GM21619 (cell line): ENCODE results near the gene SLC4A9.
"Not testable (repeated sequence)": the region's sequence is repeated elsewhere in the genome, so short reads cannot be mapped to it uniquely, and the experiment has no call there.

Experiments used
- ATAC-seq: cut with Tn5 transposase; IDR thresholded peaks from one replicate; pipeline ENCODE4 v1.9.1; 2021; ENCODE audit not compliant: unreplicated experiment

The SLC4A9 gene

DNA sequence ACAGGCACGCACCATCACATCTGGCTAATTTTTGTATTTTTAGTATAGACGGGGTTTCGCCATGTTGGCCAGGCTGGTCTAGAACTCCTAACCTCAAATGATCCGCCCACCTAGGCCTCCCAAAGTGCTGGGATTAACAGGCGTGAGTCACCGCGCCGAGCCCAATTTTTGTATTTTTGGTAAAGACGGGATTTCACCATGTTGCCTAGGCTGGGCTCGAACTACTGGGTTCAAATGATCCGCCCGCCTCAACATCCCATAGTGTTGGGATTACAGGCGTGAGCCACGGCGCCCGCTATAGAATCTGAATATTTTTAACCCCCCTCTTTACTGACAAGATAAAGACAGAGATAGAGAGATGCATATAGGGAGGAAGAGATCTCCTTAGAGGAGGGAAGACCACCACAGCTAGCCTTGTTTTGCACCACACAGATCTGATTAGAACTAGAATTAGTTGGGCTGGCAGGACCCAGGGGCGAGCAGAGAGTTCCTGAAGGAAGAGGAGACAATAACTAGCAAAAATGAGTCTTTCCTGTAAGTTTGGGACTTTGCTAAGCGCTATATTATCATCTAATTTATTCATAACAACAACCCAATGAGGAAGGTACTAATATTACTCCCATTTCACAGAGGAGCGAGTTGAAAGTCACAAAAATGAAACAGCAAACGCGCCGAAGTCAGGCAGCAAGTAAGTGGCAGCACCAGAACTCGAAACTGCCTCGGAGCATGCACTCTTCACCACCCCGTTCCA is 40.2 kb downstream of the SLC4A9 start:
- ATAC-seq, result no peak

DNA sequence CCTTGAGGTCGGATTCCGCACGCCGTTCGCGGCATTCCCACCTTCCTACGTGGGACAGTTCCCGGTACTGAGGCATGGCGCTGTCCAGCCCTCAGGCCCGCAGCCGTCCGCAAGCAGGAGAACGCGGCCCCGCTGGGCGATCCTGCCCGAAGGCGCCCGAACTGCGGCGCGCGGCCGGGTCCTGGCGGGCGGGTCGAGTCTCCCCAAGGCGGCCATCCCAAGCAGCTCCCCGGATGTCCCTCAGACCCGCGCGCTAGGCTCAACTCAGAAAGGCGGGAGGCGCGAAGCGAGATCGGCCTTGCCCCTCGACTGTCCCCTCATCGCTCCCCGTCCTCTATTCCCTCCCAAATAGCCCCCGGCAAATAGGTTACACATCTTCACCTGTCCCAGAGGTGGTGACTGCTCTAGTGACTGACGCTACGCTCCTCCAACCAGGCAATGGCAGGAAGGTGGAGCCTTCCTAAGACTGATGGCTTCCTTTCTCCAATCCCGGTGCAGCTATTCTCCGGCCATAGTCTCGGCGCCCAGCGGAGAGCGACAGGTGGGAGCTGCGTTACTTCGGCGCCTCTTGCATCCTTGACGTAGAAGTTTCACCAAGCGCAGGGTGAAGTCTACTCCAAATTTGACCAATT is 40.9 kb downstream of the SLC4A9 start:
- ATAC-seq, result peak; percentile 63

GRCh38 chr5:140401362-140402257 is 41.6 kb downstream of the SLC4A9 start, which contains the start of gene ANKHD1:
ANKHD1 (plus strand) TSS chr5:140401833; CDS start chr5:140401968, 135 bp downstream.
- peak; percentile 85 for ATAC-seq

DNA sequence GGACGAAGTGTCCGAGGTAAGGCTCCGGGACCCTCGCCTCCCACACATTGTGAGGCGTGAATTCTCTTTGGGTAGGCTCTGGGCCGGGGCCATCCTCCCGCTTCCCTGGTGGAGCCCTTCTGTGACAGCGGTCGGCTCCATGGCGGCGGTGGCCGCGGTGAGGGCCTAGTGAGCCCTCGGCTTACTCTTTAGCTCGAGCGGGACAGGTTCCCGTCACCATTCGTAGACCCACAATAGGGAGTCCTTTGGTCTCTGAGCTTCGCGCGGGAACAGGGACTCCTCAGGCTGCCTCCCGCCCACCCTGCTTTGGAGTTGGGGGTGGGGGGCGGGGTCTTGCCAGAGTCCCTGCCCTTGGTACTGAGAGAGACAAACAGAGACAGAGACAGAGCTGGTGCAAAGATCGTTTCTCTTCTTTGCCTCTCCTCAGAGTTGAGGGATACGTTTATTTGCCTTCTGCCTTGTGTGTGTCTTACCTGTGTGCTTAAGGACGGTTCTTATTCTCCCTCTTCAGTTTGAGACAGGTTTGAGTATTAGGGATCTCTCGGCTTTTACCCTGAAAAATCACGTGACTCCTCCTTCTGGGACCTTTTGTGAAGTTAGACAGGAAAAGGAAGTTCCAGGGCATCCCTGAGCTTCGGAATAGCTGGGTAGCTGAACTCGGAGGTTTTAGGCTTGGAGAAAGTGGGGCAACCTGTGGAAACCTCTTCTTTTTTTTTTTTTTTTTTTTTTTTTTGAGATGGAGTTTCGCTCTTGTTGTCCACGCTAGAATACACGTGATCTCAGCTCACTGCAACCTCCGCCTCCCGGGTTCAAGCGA is 42.5 kb downstream of the SLC4A9 start:
- no peak for ATAC-seq

- ATAC-seq, result no peak
Measured at GRCh38 chr5:140403613-140404012, 43.6 kb downstream of the SLC4A9 start.

GRCh38 chr5:140408750-140409241 is 48.8 kb downstream of the SLC4A9 start:
- no peak for ATAC-seq

GRCh38 chr5:140413230-140413629 is 53.2 kb downstream of the SLC4A9 start:
- ATAC-seq, result no peak

DNA sequence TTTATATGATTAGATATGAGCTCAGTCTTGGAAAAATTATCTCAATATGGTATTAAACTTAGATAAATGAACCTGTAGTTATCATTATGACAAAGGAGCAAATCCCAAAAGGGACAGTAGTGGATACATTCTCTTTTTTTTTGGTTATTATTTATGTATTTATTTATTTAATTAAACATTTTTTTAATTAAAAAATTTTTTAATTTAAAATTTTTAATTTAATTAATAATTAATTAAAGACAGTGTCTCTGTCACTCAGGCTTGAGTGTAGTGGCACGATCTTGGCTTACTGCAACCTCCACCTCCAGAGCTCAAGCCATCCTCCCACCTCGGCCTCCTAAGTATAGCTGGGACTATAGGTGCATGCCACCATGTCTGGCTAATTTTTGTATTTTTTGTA is 57.2 kb downstream of the SLC4A9 start:
- ATAC-seq, result no peak

- ATAC-seq, result no peak
Measured at GRCh38 chr5:140418862-140419520, 59.0 kb downstream of the SLC4A9 start.

DNA sequence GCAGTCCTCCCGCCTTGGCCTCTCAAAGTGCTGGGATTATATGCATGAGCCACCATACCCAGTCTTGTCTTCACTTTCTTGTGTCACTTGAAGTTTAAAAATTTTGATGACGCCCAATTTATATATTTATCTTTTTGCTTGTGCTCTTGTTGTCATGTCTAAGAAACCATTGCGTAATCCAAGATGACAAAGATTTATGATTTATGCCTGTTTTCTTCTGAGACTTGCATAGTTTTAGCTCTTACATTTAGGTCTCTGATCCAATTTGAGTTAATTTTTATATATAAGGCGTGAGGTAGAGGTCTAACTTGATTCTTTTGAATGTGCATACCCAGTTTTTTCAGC is 60.2 kb downstream of the SLC4A9 start:
- ATAC-seq, result no peak

GRCh38 chr5:140420665-140421361 is 60.8 kb downstream of the SLC4A9 start:
- ATAC-seq, result no peak

- ATAC-seq, result not testable (repeated sequence)
Measured at GRCh38 chr5:140421375-140421774, 61.4 kb downstream of the SLC4A9 start.

GRCh38 chr5:140423609-140424008 is 63.6 kb downstream of the SLC4A9 start:
- ATAC-seq, result no peak

GRCh38 chr5:140424135-140424534 is 64.1 kb downstream of the SLC4A9 start:
- no peak for ATAC-seq
